Mesenchymal stem cell (in vitro differentiated cells and primary cell): ENCODE results near the gene TAF11L14.

ENCODE experiments used
- DNase-seq: peaks from one replicate; pipeline ENCODE4 v3.0.0-alpha.2; 2013
- H2AFZ ChIP-seq: one replicate; pipeline ENCODE4 v1.6.1; 2013; ENCODE audit warnings: low read depth, mild to moderate bottlenecking, control low read depth, inconsistent platforms, low read length, moderate library complexity
- H2AK5ac ChIP-seq: 2 replicates; pipeline ENCODE4 v1.6.1; 2013; ENCODE audit warnings: low read length, moderate library complexity, mild to moderate bottlenecking, inconsistent platforms; ENCODE audit not compliant: severe bottlenecking
- H2BK120ac ChIP-seq: one replicate; pipeline ENCODE4 v1.6.1; 2013; ENCODE audit warnings: low read depth, mild to moderate bottlenecking, inconsistent platforms, low read length, moderate library complexity
- H2BK12ac ChIP-seq, 2 experiments: one replicate each; pipeline ENCODE4 v1.6.1; 2013; ENCODE audit warnings: inconsistent platforms in 2 of 2, low read length in 2 of 2, mild to moderate bottlenecking in 2 of 2, moderate library complexity in 2 of 2, control low read depth in 1 of 2
- H2BK15ac ChIP-seq: one replicate; pipeline ENCODE4 v1.6.1; 2013; ENCODE audit warnings: mild to moderate bottlenecking, low read depth, inconsistent platforms; ENCODE audit not compliant: poor library complexity, severe bottlenecking
- H2BK5ac ChIP-seq: 2 replicates; pipeline ENCODE4 v1.6.1; 2013; ENCODE audit warnings: low read depth, mild to moderate bottlenecking, low read length, control low read depth, inconsistent platforms; ENCODE audit not compliant: poor library complexity, severe bottlenecking
- H3K14ac ChIP-seq, 2 experiments: one replicate each; pipeline ENCODE4 v1.6.1; 2013; ENCODE audit warnings: inconsistent platforms in 2 of 2, low read length in 2 of 2, control low read depth in 1 of 2, mild to moderate bottlenecking in 1 of 2, moderate library complexity in 1 of 2
- H3K18ac ChIP-seq, 2 experiments: one replicate each; pipeline ENCODE4 v1.6.1; 2013; ENCODE audit warnings: inconsistent platforms in 2 of 2, low read length in 2 of 2, control low read depth in 1 of 2, low read depth in 1 of 2, mild to moderate bottlenecking in 1 of 2
- H3K23ac ChIP-seq, 2 experiments: one replicate each; pipeline ENCODE4 v1.6.1; 2013; ENCODE audit warnings: inconsistent platforms in 2 of 2, low read length in 2 of 2, mild to moderate bottlenecking in 2 of 2, moderate library complexity in 2 of 2, control low read depth in 1 of 2
- H3K27ac ChIP-seq: 2 replicates; pipeline ENCODE4 v1.5.1; 2013; ENCODE audit warnings: mild to moderate bottlenecking, moderate library complexity, low read length, control low read depth, inconsistent platforms; ENCODE audit not compliant: poor library complexity, severe bottlenecking
- H3K27me3 ChIP-seq, 2 experiments: 2 replicates each; pipeline versions ENCODE4 v1.6.1 to v1.7.0; 2013; ENCODE audit warnings: low read length in 2 of 2, mild to moderate bottlenecking in 2 of 2, moderate library complexity in 2 of 2, control low read depth in 1 of 2, inconsistent platforms in 1 of 2; ENCODE audit not compliant: control insufficient read depth in 1 of 2, insufficient read depth in 1 of 2
- H3K36me3 ChIP-seq, 2 experiments: 2 replicates each; pipeline versions ENCODE4 v1.6.1 to v1.7.0; 2013; ENCODE audit warnings: low read length in 2 of 2, control low read depth in 1 of 2, inconsistent platforms in 1 of 2, low read depth in 1 of 2, mild to moderate bottlenecking in 1 of 2; ENCODE audit not compliant: insufficient read depth in 2 of 2, control insufficient read depth in 1 of 2
- H3K4ac ChIP-seq, 2 experiments: one replicate each; pipeline ENCODE4 v1.6.1; 2013; ENCODE audit warnings: inconsistent platforms in 2 of 2, low read length in 2 of 2, mild to moderate bottlenecking in 2 of 2, moderate library complexity in 2 of 2, control low read depth in 1 of 2, low read depth in 1 of 2
- H3K4me1 ChIP-seq: 2 replicates; pipeline ENCODE4 v1.6.1; 2013; ENCODE audit warnings: low read depth, low read length, control low read depth; ENCODE audit not compliant: control insufficient read depth, insufficient read depth
- H3K4me2 ChIP-seq: 2 replicates; pipeline ENCODE4 v1.6.1; 2013; ENCODE audit warnings: low read length, mild to moderate bottlenecking, inconsistent platforms; ENCODE audit not compliant: poor library complexity, severe bottlenecking
- H3K4me3 ChIP-seq, 2 experiments: 2 replicates each; pipeline versions ENCODE4 v1.5.1 to v1.7.0; 2013; ENCODE audit warnings: low read length in 2 of 2, mild to moderate bottlenecking in 2 of 2, control low read depth in 1 of 2, low read depth in 1 of 2; ENCODE audit not compliant: insufficient read depth in 1 of 2
- H3K79me1 ChIP-seq: replicated peaks from 2 replicates; pipeline ENCODE4 v1.6.1; 2013; ENCODE audit warnings: mild to moderate bottlenecking, control low read depth, low read length, inconsistent platforms; ENCODE audit not compliant: poor library complexity, severe bottlenecking
- H3K9ac ChIP-seq: 2 replicates; pipeline ENCODE4 v1.7.0; 2013; ENCODE audit warnings: mild to moderate bottlenecking, low read length, moderate library complexity
- H3K9me3 ChIP-seq: 2 replicates; pipeline ENCODE4 v1.7.0; 2013; ENCODE audit warnings: mild to moderate bottlenecking, low read length; ENCODE audit not compliant: control insufficient read depth
- H4K8ac ChIP-seq: one replicate; pipeline ENCODE4 v1.6.1; 2013; ENCODE audit warnings: inconsistent platforms, mild to moderate bottlenecking, low read length, moderate library complexity
- H4K91ac ChIP-seq: one replicate; pipeline ENCODE4 v1.6.1; 2013; ENCODE audit warnings: mild to moderate bottlenecking, low read length, inconsistent platforms
- WGBS: methylation state at CpG from one replicate; pipeline ENCODE4 v1.1.7; 2013; ENCODE audit warnings: mixed read lengths; 5-methylcytosine and 5-hydroxymethylcytosine counted together

TAF11L14 gene

DNA sequence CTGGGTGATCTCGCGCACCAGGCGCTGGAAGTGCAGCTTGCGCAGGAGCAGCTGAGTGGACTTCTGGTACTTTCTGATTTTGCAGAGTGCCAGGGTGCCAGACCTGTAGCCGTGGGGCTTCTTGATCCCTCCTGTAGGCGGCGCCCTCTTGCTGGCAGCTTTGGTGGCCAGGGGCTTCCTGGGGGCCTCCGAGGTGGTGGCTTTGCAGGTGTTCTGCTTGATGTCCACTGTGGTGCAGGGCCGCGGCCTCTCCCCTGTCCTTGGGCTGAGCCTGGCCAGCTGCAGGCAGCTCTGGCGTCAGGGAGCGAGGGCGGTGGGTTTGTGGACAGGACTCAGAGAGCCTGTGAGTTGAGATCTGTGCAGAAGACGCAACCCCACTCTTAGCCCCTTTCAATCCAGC, 36.1 kb downstream of the TAF11L14 start:
- H3K14ac ChIP-seq, result no peak overlapping the region
- H3K4me3 ChIP-seq, result no peak overlapping the region
- no peak overlapping the region for H2AFZ ChIP-seq
- no peak overlapping the region for H3K18ac ChIP-seq
- H4K8ac ChIP-seq, result no peak overlapping the region
- no peak overlapping the region for H3K4ac ChIP-seq
- H3K36me3 ChIP-seq, result no peaks in the 10 kb centered on the region
- WGBS, result 90% methylated on average over 14 of the region's 14 CpGs
- no peak overlapping the region for H3K4me2 ChIP-seq
- H2BK15ac ChIP-seq, result no peak overlapping the region
- no peak overlapping the region for H4K91ac ChIP-seq
- H3K27me3 ChIP-seq, result no peaks in the 10 kb centered on the region
- H2BK12ac ChIP-seq, result no peak overlapping the region
- no peak overlapping the region for H2AK5ac ChIP-seq
- no peak overlapping the region for H2BK120ac ChIP-seq
- H3K9me3 ChIP-seq, result peaks cover 19% of the 10 kb centered on the region
- H2BK5ac ChIP-seq, result no peak overlapping the region
- H3K4me1 ChIP-seq, result no peaks in the 10 kb centered on the region
- H3K79me1 ChIP-seq, result no peaks in the 10 kb centered on the region
- no peak overlapping the region for H3K27ac ChIP-seq
- H3K9ac ChIP-seq, result no peak overlapping the region
- no peak for DNase-seq
- no peak overlapping the region for H3K23ac ChIP-seq

DNA sequence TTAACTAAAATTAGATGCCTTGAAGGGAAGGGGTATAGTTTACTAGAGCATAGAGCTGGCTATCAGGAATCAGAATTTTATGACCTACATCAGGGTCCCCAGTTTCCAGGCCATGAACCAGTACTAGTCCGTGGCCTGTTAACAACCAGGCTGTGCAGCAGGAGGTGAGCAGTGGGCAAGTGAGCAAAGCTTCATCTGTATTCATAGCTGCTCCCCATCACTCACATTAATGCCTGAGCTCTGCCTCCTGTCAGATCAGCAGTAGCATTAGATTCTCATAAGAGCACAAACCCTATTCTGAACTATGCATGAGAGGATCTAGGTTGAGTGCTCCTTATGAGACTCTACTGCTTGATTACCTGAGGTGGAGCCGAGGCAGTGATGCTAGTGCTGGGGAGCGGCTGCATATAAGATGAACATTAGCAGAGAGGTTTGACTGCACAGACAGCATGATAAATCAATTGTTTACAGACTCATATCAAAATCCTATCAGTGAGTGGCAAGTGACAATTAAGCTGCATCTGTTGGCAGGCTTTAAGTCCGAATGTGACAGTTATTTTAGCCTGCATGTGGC, 44.6 kb downstream of the TAF11L14 start:
- no peak overlapping the region for H2AK5ac ChIP-seq
- no peak overlapping the region for H3K23ac ChIP-seq
- H4K8ac ChIP-seq, result no peak overlapping the region
- H3K27me3 ChIP-seq, result no peaks in the 10 kb centered on the region
- no peak overlapping the region for H3K9ac ChIP-seq
- H2BK15ac ChIP-seq, result no peak overlapping the region
- no peaks in the 10 kb centered on the region for H3K4me1 ChIP-seq
- no peak overlapping the region for H4K91ac ChIP-seq
- H2BK5ac ChIP-seq, result no peak overlapping the region
- H3K27ac ChIP-seq, result no peak overlapping the region
- no peak overlapping the region for H2BK120ac ChIP-seq
- DNase-seq, result no peak
- H3K79me1 ChIP-seq, result no peaks in the 10 kb centered on the region
- WGBS, result 71% methylated on average over 3 of the region's 4 CpGs
- H3K9me3 ChIP-seq, result no peaks in the 10 kb centered on the region
- no peak overlapping the region for H3K14ac ChIP-seq
- H2BK12ac ChIP-seq, result no peak overlapping the region
- no peak overlapping the region for H3K4me3 ChIP-seq
- no peak overlapping the region for H3K4ac ChIP-seq
- no peak overlapping the region for H2AFZ ChIP-seq
- H3K18ac ChIP-seq, result no peak overlapping the region
- H3K36me3 ChIP-seq, result no peaks in the 10 kb centered on the region
- no peak overlapping the region for H3K4me2 ChIP-seq

DNA sequence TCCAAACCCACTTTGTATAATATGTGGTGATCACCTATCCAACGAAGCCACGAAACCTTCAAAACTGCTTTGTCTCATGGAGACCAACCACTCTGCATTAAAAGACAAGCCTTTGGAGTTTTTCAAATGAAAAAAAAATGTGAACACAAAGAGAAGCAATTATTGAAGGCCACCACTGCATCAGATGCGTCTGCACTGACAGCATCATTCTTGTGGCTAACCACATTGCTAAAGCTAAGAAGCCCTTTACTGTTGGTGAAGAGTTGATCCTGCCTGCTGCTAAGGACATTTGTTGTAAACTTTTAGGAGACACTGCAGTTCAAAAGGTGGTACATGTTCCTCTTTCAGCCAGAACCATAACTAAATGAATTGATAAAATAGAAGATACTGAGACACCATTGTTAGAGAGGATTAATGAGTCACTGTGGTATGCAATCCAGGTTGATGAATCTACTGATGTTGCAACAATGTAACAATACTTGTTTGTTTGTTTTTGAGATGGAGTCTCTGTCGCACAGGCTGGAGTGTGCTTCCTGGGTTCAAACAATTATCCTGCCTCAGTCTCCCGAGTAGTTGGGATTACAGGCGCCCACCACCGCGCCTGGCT, 45.4 kb downstream of the TAF11L14 start:
- H4K91ac ChIP-seq, result no peak overlapping the region
- H3K4me2 ChIP-seq, result no peak overlapping the region
- no peaks in the 10 kb centered on the region for H3K4me1 ChIP-seq
- no peak for DNase-seq
- H3K27me3 ChIP-seq, result no peaks in the 10 kb centered on the region
- H3K36me3 ChIP-seq, result no peaks in the 10 kb centered on the region
- no peak overlapping the region for H2AK5ac ChIP-seq
- H4K8ac ChIP-seq, result no peak overlapping the region
- no peak overlapping the region for H2BK12ac ChIP-seq
- no peak overlapping the region for H2BK15ac ChIP-seq
- no peak overlapping the region for H3K27ac ChIP-seq
- no peaks in the 10 kb centered on the region for H3K9me3 ChIP-seq
- H3K4ac ChIP-seq, result no peak overlapping the region
- no peak overlapping the region for H2AFZ ChIP-seq
- H3K79me1 ChIP-seq, result no peaks in the 10 kb centered on the region
- no peak overlapping the region for H3K14ac ChIP-seq
- H3K9ac ChIP-seq, result no peak overlapping the region
- H3K4me3 ChIP-seq, result no peak overlapping the region
- no peak overlapping the region for H3K18ac ChIP-seq
- no peak overlapping the region for H3K23ac ChIP-seq
- WGBS, result 88% methylated on average over 6 of the region's 8 CpGs
- no peak overlapping the region for H2BK120ac ChIP-seq
- no peak overlapping the region for H2BK5ac ChIP-seq

DNA sequence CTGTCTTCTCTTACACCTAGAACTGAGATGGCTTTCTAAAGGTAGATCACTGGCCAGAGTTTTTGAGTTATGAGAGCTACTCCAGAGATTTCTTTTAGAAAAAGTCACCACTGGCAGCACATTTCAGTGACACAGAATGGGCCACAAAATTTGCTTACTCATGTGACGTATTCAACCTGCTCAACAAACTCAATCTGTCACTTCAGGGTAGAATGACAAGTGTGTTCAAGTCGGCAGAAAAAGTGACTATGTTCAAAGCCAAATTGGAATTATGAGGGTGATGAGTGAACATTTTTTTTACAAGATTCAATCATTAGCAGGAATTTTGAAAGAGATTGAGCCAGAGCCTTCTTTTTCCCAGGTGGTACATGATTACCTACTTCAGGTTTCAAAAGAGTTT, 46.5 kb downstream of the TAF11L14 start:
- H3K14ac ChIP-seq, result no peak overlapping the region
- no peak overlapping the region for H4K91ac ChIP-seq
- H4K8ac ChIP-seq, result no peak overlapping the region
- no peak overlapping the region for H3K9ac ChIP-seq
- H2AFZ ChIP-seq, result no peak overlapping the region
- no peak overlapping the region for H3K4me2 ChIP-seq
- H2BK5ac ChIP-seq, result no peak overlapping the region
- no peaks in the 10 kb centered on the region for H3K36me3 ChIP-seq
- H2AK5ac ChIP-seq, result no peak overlapping the region
- H3K4me3 ChIP-seq, result no peak overlapping the region
- H3K79me1 ChIP-seq, result no peaks in the 10 kb centered on the region
- no peak overlapping the region for H2BK15ac ChIP-seq
- H3K18ac ChIP-seq, result no peak overlapping the region
- no peak for DNase-seq
- H2BK120ac ChIP-seq, result no peak overlapping the region
- no peak overlapping the region for H3K4ac ChIP-seq
- no peak overlapping the region for H3K23ac ChIP-seq
- no peaks in the 10 kb centered on the region for H3K9me3 ChIP-seq
- H2BK12ac ChIP-seq, result no peak overlapping the region
- H3K27ac ChIP-seq, result no peak overlapping the region
- H3K4me1 ChIP-seq, result no peaks in the 10 kb centered on the region
- 83% methylated on average over 1 of the region's 2 CpGs for WGBS
- no peaks in the 10 kb centered on the region for H3K27me3 ChIP-seq
